NB4 (cell line): ENCODE results near the gene PTPRD.

Experiments
- MAX ChIP-seq: IDR thresholded peaks from 2 replicates; pipeline ENCODE4 v1.6.1; 2011; ENCODE audit warnings: low read depth, low read length
- POLR2A ChIP-seq: IDR thresholded peaks from 2 replicates; pipeline ENCODE4 v1.6.1; 2011; ENCODE audit warnings: mild to moderate bottlenecking; ENCODE audit not compliant: insufficient read length; ENCODE audit errors: extremely low read depth
- TF ChIP-seq, protein P1 (sequence below): IDR thresholded peaks from one replicate; pipeline ENCODE4 v1.5.1; 2012; ENCODE audit warnings: low read depth, low read length

- TF ChIP-seq, protein P1, sequence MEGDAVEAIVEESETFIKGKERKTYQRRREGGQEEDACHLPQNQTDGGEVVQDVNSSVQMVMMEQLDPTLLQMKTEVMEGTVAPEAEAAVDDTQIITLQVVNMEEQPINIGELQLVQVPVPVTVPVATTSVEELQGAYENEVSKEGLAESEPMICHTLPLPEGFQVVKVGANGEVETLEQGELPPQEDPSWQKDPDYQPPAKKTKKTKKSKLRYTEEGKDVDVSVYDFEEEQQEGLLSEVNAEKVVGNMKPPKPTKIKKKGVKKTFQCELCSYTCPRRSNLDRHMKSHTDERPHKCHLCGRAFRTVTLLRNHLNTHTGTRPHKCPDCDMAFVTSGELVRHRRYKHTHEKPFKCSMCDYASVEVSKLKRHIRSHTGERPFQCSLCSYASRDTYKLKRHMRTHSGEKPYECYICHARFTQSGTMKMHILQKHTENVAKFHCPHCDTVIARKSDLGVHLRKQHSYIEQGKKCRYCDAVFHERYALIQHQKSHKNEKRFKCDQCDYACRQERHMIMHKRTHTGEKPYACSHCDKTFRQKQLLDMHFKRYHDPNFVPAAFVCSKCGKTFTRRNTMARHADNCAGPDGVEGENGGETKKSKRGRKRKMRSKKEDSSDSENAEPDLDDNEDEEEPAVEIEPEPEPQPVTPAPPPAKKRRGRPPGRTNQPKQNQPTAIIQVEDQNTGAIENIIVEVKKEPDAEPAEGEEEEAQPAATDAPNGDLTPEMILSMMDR, result no peak
- TF ChIP-seq POLR2A, result no peak
- no peak for TF ChIP-seq MAX
These were observed 1908.9 kb downstream of the PTPRD start for GRCh38 chr9:8703904-8704303.
